ENCODE data around the gene CEMIP2.

Gene CEMIP2

GRCh38 chr9:71716138-71716909 is 52.0 kb downstream of the CEMIP2 start:
- H3K27ac ChIP-seq = no peak overlapping the region
- no peak overlapping the region for H3K4me3 ChIP-seq (IDR thresholded peaks at IDR 0.05; ENCODE audit: insufficient read depth, low read depth, low read length)
- peak; percentile 69 for TF ChIP-seq CTCF (conservative IDR thresholded peaks at IDR 0.05; ENCODE audit: low read depth, low read length)
- no peak overlapping the region for H3K4me2 ChIP-seq
- no peaks in the 10 kb centered on the region for H3K27me3 ChIP-seq (ENCODE audit: insufficient read depth, low read depth)
- no peaks in the 10 kb centered on the region for H3K36me3 ChIP-seq (ENCODE audit: insufficient read depth)
- no peaks in the 10 kb centered on the region for H4K20me1 ChIP-seq (ENCODE audit: insufficient read depth)
- no peak overlapping the region for H2AFZ ChIP-seq (ENCODE audit: low read depth)
- no peaks in the 10 kb centered on the region for H3K4me1 ChIP-seq (ENCODE audit: low read depth, poor library complexity, severe bottlenecking)
- no peaks in the 10 kb centered on the region for H3K79me2 ChIP-seq (ENCODE audit: insufficient read depth, low read depth)
- no peak overlapping the region for H3K9ac ChIP-seq

GRCh38 chr9:71710856-71711255 is 57.5 kb downstream of the CEMIP2 start:
- H4K20me1 ChIP-seq (ENCODE audit: insufficient read depth) = no peaks in the 10 kb centered on the region
- no peak overlapping the region for H3K4me2 ChIP-seq
- H2AFZ ChIP-seq (ENCODE audit: low read depth) = no peak overlapping the region
- H3K27ac ChIP-seq = no peak overlapping the region
- H3K4me1 ChIP-seq (ENCODE audit: low read depth, poor library complexity, severe bottlenecking) = no peaks in the 10 kb centered on the region
- H3K4me3 ChIP-seq (IDR thresholded peaks at IDR 0.05; ENCODE audit: insufficient read depth, low read depth, low read length) = no peak overlapping the region
- H3K36me3 ChIP-seq (ENCODE audit: insufficient read depth) = no peaks in the 10 kb centered on the region
- no peaks in the 10 kb centered on the region for H3K27me3 ChIP-seq (ENCODE audit: insufficient read depth, low read depth)
- no peaks in the 10 kb centered on the region for H3K79me2 ChIP-seq (ENCODE audit: insufficient read depth, low read depth)
- no peak for TF ChIP-seq CTCF (conservative IDR thresholded peaks at IDR 0.05; ENCODE audit: low read depth, low read length)
- no peak overlapping the region for H3K9ac ChIP-seq

- Histone ChIP-seq H3K27ac (no peak overlapping the region), H3K79me2 (ENCODE audit: insufficient read depth, low read depth) (no peaks in the 10 kb centered on the region), H3K4me2 (no peak overlapping the region), H3K4me3 (IDR thresholded peaks at IDR 0.05; ENCODE audit: insufficient read depth, low read depth, low read length) (no peak overlapping the region), H3K4me1 (ENCODE audit: low read depth, poor library complexity, severe bottlenecking) (no peaks in the 10 kb centered on the region), H4K20me1 (ENCODE audit: insufficient read depth) (no peaks in the 10 kb centered on the region), H2AFZ (ENCODE audit: low read depth) (no peak overlapping the region), H3K27me3 (ENCODE audit: insufficient read depth, low read depth) (no peaks in the 10 kb centered on the region), H3K9ac (no peak overlapping the region), H3K36me3 (ENCODE audit: insufficient read depth) (no peaks in the 10 kb centered on the region)
- TF ChIP-seq CTCF (conservative IDR thresholded peaks at IDR 0.05; ENCODE audit: low read depth, low read length) = no peak
These were observed 58.1 kb downstream of the CEMIP2 start for GRCh38 chr9:71710201-71710600.

GRCh38 chr9:71709384-71709783 is 58.9 kb downstream of the CEMIP2 start:
- Histone ChIP-seq H2AFZ (ENCODE audit: low read depth) (no peak overlapping the region), H3K27ac (no peak overlapping the region), H3K36me3 (ENCODE audit: insufficient read depth) (no peaks in the 10 kb centered on the region), H3K4me2 (no peak overlapping the region), H3K4me3 (IDR thresholded peaks at IDR 0.05; ENCODE audit: insufficient read depth, low read depth, low read length) (no peak overlapping the region), H3K4me1 (ENCODE audit: low read depth, poor library complexity, severe bottlenecking) (no peaks in the 10 kb centered on the region), H3K79me2 (ENCODE audit: insufficient read depth, low read depth) (no peaks in the 10 kb centered on the region), H3K9ac (no peak overlapping the region), H4K20me1 (ENCODE audit: insufficient read depth) (no peaks in the 10 kb centered on the region), H3K27me3 (ENCODE audit: insufficient read depth, low read depth) (no peaks in the 10 kb centered on the region)
- TF ChIP-seq CTCF (conservative IDR thresholded peaks at IDR 0.05; ENCODE audit: low read depth, low read length) = no peak
